ENCODE data around the gene PDK2.

DNA sequence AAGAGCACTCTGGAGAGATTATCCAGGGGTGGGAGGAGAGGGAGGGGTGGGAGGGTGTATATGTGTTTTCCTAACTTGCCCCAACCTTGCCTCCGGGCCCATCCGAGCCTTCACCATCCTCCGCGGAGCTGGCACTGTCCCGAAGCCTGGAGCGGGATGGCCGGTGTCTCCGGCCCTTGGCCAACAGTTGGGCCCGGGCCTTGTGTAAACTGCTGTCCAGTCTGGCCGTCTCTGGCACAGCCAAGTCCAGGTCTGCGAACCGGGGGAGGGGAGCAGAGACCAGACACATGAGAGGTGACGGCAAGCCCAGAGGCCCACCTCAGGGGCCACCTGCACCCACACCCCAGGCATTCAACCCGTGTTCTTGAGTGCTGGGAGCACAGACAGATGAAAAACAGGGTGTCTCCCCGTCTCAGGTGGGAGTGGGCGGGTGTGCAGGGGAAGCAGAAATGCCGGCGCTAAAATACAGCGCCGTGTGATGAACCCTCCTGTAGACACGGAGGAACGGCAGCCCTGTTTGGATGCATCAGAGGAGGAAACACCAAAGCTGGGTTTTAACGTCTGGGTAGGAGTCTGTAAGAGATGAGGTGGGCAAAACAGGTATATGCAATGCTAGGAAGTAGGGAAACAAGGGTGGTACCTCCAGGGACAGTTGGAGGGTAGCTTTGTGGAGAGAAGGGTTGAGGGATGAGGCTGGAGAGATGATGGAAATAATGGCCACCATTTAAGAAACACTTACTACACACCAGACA lies 23.1 kb downstream of the PDK2 start:
- TF ChIP-seq POLR2AphosphoS5 (IDR thresholded peaks at IDR 0.05; ENCODE audit: low read depth) (no peak), CTCF (conservative IDR thresholded peaks at IDR 0.05; ENCODE audit: low read depth in 2 of 2) (no peak), EZH2 (IDR thresholded peaks at IDR 0.05; ENCODE audit: low read depth, unreplicated experiment) (no peak), EZH2phosphoT487 (IDR thresholded peaks at IDR 0.05; ENCODE audit: unreplicated experiment) (no peak), CREB1 (CRISPR knock-in tag; IDR thresholded peaks at IDR 0.05; ENCODE audit: low read depth) (no peak)
